ENCODE data around the gene TTLL10. TPM values are rescaled to one million over a fixed set of nuclear protein-coding genes. Genes with fewer than 3 reads are reported as not detected.

Gene TTLL10
- total and polyA plus RNA-seq, 2 of the 4 experiments (the other 2 are of a cell fraction): not detected

- no peak for DNase-seq
- no peak for ATAC-seq (ENCODE audit: low read depth)
- H3K36me3 ChIP-seq (ENCODE audit: control insufficient read depth, insufficient read depth, low read length): no peaks in the 10 kb centered on the region
- intact Hi-C loops (cut with micrococcal nuclease): no loop called here
- WGBS, 2 experiments (ENCODE audit: extremely low coverage in 2 of 2, insufficient read length in 1 of 2): 60% methylated on average over 2 of the region's 11 CpGs; no CpG with 5 or more reads in 1 of the 2 experiments
- H3K9me3 ChIP-seq (ENCODE audit: control insufficient read depth, insufficient read depth, low read length): no peaks in the 10 kb centered on the region
- no peak for TF ChIP-seq USF2 (IDR thresholded peaks at IDR 0.05; ENCODE audit: low read depth, low read length)
- TF ChIP-seq FOS (IDR thresholded peaks at IDR 0.05; ENCODE audit: low read depth, low read length): no peak
- no peak for TF ChIP-seq NFE2L2 (IDR thresholded peaks at IDR 0.05; ENCODE audit: low read depth, low read length)
- TF ChIP-seq RFX5 (IDR thresholded peaks at IDR 0.05; ENCODE audit: low read depth, low read length): no peak
- TF ChIP-seq SMC3 (IDR thresholded peaks at IDR 0.05; ENCODE audit: low read depth, low read length): no peak
- TF ChIP-seq POLR2A (IDR thresholded peaks at IDR 0.05; ENCODE audit: low read depth, low read length): no peak
- TF ChIP-seq MXI1 (IDR thresholded peaks at IDR 0.05; ENCODE audit: borderline replicate concordance, low read depth, low read length): no peak
- TF ChIP-seq CHD1 (IDR thresholded peaks at IDR 0.05; ENCODE audit: low read depth, low read length): no peak
- TF ChIP-seq ELK1 (IDR thresholded peaks at IDR 0.05; ENCODE audit: borderline replicate concordance, low read depth, low read length): no peak
- TF ChIP-seq CTCF (conservative IDR thresholded peaks at IDR 0.05; ENCODE audit: low read depth, low read length): no peak
- TF ChIP-seq RCOR1 (IDR thresholded peaks at IDR 0.05; ENCODE audit: insufficient replicate concordance, low read length): no peak
- no peak for TF ChIP-seq BHLHE40 (IDR thresholded peaks at IDR 0.05; ENCODE audit: low read depth, low read length)
- H3K4me2 ChIP-seq (ENCODE audit: low read depth, low read length): no peak overlapping the region
- dilution Hi-C loops (cut with HindIII; ENCODE audit: low sequenced_read_pairs, unreplicated experiment): no loop called here
- H3K4me3 ChIP-seq (ENCODE audit: insufficient read depth, low read depth, low read length): no peak overlapping the region
- BruUV-seq (replicated peaks): no TSS peak
- CTCF ChIA-PET: no interaction called here
- no peaks in the 10 kb centered on the region for H3K79me1 ChIP-seq (ENCODE audit: low read depth in 1 of 2, low read length in 2 of 2)
- H2BK120ac ChIP-seq (ENCODE audit: low read depth, low read length): no peak overlapping the region
- no peak overlapping the region for H3K27ac ChIP-seq (ENCODE audit: insufficient read depth, low read length)
- no peak overlapping the region for H2AFZ ChIP-seq (replicated peaks; ENCODE audit: low read length, poor library complexity)
- H3K4me1 ChIP-seq (ENCODE audit: control insufficient read depth, insufficient read depth, low read length): peaks cover 12% of the 10 kb centered on the region
- no peak overlapping the region for H4K8ac ChIP-seq (ENCODE audit: low read depth in 2 of 2, low read length in 2 of 2)
- H4K91ac ChIP-seq (ENCODE audit: insufficient read depth, low read depth, low read length): no peak overlapping the region
- H2BK15ac ChIP-seq (ENCODE audit: low read depth, low read length): no peak overlapping the region
- H3K14ac ChIP-seq (replicated peaks; ENCODE audit: low read depth, low read length): no peak overlapping the region
- 0 out of 2 replicates have a peak overlapping the region, but pooled peaks have one; percentile 16 for H3K4ac ChIP-seq (ENCODE audit: low read depth, low read length)
- no peak overlapping the region for H2BK20ac ChIP-seq (ENCODE audit: low read depth, low read length)
- no peaks in the 10 kb centered on the region; the same call in 1 of the 2 replicates for H4K20me1 ChIP-seq (ENCODE audit: insufficient read depth, low read length)
- H2AK9ac ChIP-seq (replicated peaks; ENCODE audit: low read depth, low read length, poor library complexity): no peak overlapping the region
- H3K56ac ChIP-seq (ENCODE audit: extremely low read depth, insufficient read depth, low read length): no peak overlapping the region
- POLR2A ChIA-PET (ENCODE audit: unreplicated experiment): no interaction called here
- H3K27me3 ChIP-seq (ENCODE audit: control insufficient read depth, insufficient read depth, low read length): no peaks in the 10 kb centered on the region; the same call in 1 of the 2 replicates
- no peak overlapping the region for H3K23ac ChIP-seq (ENCODE audit: low read depth, low read length)
- in situ Hi-C loops (cut with MboI; ENCODE audit: low sequenced_read_pairs): no loop called here
- H3K18ac ChIP-seq (ENCODE audit: low read depth, low read length): no peak overlapping the region
- no peak overlapping the region for H4K5ac ChIP-seq (ENCODE audit: low read depth, low read length)
- no peaks in the 10 kb centered on the region for H3K9me1 ChIP-seq (ENCODE audit: insufficient read depth, low read length)
- no peak overlapping the region for H2BK5ac ChIP-seq (ENCODE audit: low read depth, low read length, poor library complexity, severe bottlenecking)
- H3K9ac ChIP-seq (ENCODE audit: low read depth, low read length): no peak overlapping the region
- peak overlapping the region; percentile 39; the same call in 1 of the 2 replicates for H2AK5ac ChIP-seq (ENCODE audit: low read depth, low read length)
Measured at GRCh38 chr1:1207571-1207892, 33.9 kb downstream of the TTLL10 start.
